Measurements from ENCODE around the gene PPP1R3G.

Gene PPP1R3G

DNA sequence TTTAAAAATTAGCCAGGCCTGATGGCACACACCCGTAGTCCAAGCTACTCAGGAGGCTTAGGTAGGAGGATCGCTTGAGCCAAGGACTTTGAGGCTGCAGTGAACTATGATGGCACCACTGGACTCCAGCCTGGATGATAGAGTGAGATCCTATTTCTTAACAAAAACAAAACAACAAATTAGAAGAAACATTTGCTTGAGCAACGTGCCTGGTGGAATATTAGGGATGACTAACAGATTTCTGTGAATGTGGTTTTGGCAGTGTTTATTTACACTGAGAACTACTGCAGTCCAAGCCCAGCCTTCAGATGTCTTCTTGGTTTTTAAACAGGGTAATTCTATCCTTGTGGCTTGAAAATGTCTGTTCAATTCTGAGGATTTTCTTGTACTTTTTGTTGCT lies 9.2 kb downstream of the PPP1R3G start:
- DNase-seq (ENCODE audit: low read depth), result no peak

DNA sequence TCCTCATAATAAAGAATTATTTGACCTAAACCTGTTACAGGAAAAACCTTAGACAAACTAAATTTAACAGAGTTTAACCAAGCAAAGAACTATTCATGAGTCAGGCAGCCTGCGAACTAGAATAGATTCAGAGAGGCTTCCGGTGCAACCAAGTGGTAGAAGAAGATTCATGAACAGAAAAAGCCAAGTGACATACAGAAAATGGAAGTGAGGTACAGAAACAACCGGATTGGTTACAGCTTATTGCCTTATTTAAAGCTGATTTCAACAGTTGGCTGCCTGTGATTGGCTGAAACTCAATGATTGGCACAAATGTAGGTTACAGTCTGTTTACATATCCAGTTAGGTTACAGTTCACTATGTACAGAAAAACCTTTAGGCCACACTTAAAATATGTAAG lies 10.1 kb downstream of the PPP1R3G start:
- DNase-seq (ENCODE audit: low read depth), result no peak

DNA sequence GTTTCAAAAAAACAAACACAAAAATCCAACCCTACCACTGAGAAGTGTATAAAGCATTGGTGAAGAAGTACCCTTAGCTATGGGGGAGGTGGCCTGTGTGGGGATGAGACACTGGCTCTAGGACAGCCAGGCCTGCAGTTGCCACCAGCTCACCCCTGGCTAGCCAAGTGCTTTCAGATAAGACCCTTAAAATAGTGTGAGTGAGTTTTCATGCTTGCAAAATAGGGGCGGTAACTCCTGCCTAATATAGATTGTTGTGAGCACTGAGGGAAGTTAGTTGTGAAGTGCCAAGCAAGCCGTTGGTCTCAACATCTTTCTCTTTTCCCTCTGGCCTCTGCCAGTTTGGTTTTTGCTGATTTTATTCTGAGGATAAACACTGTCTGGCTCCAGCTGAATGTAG lies 11.3 kb downstream of the PPP1R3G start:
- no peak for DNase-seq (ENCODE audit: low read depth)

DNA sequence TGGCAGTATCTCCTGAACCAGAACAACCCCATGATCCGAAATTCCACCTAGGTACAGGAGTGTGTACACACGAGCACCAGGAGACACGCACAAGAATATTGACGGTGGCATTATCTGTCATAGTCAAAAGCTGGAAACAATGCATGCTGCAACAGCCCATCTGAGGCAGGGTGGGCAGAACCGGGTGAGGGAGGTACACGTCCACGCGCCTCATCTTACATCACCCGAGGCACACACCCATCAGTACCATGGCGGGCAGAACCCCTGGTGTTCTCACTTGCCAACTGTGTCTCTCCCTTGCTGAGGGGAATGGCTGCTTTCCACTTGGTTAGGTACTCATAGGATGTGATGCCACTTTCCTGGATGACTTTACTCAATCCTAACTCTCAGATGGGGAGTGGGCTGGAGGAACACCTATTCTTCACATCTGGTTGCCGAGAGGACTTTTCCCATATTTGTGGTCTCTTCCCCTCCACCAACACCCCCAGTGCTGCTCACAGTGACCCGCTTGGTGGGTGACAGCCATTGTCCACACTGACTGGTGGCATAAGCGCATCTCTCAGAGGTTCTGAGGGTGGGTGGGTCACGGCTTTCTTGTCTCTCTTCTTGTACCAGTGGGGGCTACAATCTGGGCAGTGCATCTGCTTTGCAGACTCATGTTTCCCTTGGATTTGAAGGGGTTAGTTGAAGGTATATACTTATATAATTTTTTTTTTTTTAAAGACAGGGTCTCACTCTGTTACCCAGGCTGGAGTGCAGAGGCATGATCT lies 13.5 kb downstream of the PPP1R3G start:
- no peak for DNase-seq (ENCODE audit: low read depth)

DNA sequence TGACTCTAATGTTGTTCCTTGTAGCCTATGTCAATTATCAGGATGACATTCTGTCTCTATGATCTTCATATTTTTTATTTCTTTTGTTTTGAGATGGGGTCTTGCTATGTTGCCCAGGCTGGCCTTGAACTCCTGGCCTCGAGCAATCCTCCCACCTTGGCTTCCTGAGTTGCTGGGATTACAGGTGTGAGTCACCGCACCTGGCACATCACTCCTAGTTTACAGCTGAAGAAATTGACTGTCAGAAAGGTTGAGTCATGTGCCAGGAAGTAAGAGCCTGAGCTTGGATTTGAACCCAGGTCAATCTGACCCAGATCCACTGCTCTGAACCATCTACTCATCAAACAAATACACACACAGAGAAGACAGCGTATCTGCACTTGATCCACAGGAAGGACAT lies 14.4 kb downstream of the PPP1R3G start:
- no peak for DNase-seq (ENCODE audit: low read depth)

DNA sequence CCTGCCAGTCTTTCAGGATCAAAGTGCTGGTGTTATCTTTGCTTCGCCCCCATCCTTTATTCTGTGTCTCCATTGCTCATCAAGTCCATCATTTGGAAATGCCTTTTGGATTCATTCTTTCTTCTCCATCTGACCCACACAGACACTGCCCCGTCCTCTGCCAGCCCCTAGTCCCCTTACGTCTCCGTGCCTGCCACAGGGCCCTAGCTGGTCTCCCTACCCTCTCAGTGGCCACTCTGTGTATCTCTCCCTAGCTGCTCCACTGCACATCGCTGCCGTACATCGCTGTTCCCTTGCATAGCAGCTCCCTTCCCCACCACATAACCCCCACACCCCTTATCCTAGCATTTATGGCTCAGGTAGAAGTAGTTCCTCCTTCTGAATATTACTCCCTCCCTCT lies 15.7 kb downstream of the PPP1R3G start:
- no peak for DNase-seq (ENCODE audit: low read depth)

DNA sequence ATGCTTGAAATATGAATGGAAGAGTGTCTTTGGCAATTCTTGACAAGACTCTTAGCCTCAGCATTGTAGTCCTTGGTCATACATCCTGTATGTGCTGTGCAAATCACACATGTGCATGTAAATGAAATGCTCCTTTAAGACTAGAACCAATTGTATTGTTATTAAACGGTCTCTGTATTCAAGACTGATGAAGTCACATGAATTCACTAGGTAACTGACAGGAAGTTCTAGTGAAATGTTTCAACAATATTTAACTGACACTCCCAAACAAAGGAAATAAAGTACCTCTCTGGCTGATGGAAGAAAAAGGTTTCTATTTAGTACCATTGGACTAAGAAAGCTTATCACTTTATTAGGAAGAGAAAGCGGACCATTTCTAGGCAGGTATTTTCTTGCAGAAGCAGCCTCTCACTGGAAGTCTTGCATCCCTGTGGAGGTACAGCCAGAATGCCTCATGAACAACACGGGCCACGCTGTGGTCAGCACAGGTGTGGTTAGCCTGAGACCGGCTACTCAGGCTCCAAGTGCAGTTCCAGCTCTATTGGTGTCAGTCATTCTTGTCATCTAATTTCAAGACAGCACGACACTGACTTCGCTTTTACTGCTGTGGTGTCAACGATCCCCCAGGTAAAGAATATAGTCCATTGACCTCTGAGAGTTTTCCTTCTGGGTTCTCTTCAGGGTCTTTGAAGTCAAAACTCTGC lies 17.3 kb downstream of the PPP1R3G start:
- no peak for DNase-seq (ENCODE audit: low read depth)

DNA sequence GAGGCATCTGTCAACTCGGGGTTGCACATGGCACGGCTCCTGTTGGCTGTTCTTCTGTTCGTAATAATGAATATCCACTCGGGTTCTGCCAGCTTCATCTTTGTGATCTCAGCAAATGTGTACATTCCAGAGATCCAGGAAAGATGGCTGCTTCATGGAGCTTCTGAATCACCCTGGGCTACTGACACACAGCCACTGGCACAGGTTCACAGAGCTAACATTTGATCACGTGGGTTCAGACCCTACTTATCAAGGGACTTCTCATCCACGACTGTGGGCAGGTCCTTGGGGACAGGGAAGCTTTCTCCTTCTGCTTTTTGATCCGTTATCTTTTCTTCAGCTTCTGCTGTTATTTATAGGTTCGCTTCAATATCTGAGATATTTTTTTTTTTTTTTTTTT lies 18.1 kb downstream of the PPP1R3G start:
- DNase-seq (ENCODE audit: low read depth), result no peak

DNA sequence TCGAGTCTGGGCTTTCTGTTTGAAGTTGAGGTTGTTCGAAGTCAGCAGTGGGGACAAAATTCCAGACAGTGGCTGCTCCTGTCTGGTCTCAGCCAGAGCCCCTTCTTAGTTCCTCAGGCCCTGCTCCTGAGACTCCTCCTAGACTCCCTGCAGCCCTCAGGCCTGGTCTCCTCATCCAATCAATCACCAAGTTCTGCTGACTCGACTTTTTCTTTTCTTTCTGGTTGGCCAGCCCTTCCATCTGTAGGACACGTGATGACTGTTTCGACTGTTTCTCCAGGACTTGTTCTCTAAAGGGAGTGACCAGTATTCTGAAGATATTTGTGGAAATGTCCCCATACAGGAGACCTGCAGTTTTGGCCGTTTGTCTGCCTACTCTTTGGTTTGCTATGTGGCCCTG lies 19.5 kb downstream of the PPP1R3G start:
- DNase-seq (ENCODE audit: low read depth), result no peak

DNA sequence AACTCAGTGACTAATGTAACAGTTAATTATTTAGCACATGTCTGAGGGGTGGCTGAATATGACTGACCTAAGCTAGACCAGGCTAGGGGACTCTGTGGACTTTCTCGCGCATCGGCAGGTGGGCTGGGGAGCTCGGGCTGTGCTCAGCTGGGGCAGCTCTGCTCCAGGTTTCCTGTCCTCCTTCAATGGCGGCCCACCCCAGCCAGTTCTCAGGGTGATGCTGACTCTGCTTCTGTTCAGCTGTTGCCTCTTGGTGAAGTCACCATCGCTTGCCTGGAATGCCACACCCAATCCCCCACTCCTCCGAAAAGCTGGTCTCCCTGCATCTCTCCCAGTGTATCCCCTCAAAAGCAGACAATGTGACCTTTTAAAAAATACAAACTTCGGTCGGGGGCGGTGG lies 20.0 kb downstream of the PPP1R3G start:
- no peak for DNase-seq (ENCODE audit: low read depth)

DNA sequence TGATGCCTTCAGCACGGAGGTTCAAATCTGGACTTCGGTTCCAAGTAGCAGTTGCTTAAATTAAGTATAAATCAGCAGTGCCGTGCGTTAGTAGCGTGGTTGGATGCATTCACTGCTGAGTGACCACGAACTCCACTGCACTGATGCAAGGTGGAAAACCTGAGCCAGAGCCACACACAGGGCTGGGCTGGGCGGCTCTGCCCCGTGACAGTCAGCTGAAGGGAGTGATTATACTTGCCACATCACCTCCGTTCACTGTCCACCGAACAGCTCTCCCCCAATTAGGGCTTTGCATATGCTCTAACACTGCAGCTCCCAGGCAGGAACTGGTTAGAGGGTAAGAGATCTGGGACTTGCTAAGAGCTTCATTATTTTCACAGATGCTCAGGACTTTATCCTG lies 22.2 kb downstream of the PPP1R3G start:
- DNase-seq (ENCODE audit: low read depth), result no peak

DNA sequence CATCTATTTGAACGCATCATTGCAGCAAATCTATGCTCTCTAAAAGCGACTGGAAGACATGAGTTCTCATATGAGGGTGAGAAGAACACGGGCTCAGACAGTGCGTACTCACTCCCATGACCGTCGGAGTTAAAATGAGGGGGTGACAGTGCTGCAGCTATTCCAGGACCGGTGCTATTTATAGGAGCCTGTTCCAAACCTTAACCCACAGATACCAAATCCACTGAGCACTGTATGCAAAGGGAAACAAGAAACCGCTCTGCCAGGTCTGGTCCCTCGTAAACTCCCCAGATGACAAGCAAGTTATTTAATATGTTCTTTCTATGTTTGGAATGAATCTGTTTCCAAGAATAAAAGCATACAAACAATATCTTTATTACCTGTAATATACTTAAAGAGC lies 22.9 kb downstream of the PPP1R3G start:
- no peak for DNase-seq (ENCODE audit: low read depth)

DNA sequence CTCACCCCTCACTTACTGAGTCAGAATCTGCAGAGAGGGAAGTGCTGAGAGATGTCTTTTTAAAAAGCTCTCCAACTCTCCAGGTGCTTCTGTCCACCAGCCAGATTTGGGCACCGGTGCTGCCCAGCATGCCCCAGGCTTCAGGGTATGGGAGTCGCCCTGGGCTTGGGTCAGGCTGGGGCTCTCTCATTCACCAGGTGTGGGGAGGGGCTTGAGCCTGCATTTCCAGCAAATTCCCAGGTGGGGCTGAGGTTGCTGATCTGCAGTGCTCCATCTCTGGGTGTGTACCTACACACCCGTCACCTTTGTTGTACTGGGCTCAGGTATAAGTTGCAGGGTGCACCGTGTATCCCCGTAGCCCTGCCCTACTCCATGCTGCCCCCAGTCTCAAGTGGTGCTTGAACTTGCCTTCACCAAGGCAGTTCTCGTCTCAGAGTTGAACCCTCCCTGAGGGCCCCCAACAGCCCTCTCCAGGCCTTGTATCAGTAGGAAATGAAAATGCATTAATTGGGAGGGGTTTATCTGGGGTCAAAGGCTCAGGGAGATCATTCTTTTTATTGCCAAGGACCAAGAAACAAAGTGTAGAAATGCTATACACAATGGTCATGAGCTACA lies 23.5 kb downstream of the PPP1R3G start:
- DNase-seq (ENCODE audit: low read depth), result no peak

DNA sequence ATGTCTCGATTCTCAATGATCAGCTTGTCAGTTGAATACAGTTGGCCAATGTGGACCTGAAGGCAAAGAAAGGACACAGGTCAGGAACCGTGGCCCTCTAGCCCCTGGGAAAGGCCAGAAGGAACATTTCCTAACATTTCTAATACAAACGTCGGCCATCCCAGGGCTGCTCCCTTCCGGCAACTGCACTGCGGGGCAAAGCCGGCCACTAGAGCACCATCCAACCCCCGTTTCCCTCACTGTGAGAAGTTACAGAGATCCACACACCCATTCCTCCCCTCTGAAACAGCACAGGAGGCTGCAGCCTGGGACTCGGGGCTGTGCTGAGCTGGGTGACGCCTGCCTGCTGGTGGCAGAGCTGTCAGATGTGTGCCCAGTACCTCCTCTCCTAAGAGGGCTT lies 24.3 kb downstream of the PPP1R3G start:
- no peak for DNase-seq (ENCODE audit: low read depth)

DNA sequence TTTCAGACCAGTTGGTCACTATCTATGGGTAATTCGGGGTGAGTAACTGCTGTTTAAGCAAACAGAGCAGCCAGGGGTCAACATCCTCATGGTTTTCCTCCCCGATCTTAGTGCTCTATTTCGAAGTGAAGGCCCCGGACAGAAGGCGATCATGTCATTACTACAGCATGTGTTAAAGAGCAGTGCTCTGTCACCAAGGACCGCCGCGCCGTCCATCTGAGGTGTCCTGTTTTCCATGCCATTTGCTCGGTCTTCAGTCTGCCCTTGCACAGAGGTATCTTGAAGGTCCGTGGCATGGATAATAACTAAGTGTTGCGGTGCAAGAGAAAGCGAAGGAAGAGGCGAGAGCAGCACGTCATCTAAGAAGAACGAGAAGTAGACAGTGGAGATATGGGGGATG lies 25.1 kb downstream of the PPP1R3G start:
- no peak for DNase-seq (ENCODE audit: low read depth)

DNA sequence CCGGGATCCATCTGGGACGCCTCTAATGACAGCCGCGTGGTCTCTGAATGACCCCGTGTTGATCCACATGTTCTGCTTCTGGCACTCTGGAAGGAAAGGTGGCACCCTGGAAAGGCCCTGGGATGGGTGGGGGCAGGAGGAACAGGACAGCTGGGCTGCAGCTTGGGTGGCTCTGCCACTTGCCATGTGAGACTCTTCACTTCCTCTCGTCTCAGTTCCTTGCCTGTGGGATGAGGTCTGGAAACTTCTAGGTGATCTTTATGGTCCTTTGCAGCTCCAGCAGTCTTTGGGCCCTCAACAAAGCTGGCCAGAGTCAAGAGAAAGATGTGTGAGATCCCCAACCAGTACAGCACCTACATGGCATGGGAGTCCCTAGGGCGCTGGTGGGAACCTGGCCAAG lies 26.5 kb downstream of the PPP1R3G start:
- DNase-seq (ENCODE audit: low read depth), result no peak

DNA sequence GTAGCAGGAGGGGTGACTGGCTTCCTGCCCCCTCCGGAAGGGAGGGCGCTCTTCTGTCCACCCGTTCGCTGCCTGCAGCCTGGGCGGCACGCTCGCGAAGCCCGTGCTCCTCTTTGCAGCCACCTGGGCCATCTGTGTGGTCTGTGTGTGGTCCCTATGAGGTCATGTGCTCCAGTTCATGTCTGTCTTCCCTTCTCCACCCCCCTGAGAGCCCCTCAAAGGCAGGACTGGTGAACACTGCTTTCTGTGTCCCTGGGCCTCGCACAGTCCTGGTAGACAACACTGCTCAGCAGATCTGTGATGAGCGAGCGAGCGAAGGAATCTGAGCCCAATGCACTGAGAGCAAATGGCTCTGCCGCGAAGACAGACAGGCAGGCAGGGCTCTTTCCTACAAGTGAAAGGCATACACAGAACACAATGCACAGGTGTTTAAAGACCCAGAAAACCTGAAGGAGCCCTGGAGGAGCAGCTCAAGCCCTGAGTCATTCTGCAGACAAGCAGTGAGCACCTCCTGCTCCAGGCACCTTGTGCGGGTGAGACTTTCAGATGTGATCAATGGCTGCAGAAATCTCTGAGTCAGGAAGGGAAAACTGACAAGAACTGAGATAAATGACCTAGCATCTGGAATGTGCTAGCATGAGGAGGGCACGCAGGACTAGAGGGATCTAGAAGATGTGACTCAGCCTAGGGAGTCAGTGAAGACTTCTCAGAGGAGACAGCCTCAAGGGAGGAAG lies 27.1 kb downstream of the PPP1R3G start:
- no peak for DNase-seq (ENCODE audit: low read depth)

DNA sequence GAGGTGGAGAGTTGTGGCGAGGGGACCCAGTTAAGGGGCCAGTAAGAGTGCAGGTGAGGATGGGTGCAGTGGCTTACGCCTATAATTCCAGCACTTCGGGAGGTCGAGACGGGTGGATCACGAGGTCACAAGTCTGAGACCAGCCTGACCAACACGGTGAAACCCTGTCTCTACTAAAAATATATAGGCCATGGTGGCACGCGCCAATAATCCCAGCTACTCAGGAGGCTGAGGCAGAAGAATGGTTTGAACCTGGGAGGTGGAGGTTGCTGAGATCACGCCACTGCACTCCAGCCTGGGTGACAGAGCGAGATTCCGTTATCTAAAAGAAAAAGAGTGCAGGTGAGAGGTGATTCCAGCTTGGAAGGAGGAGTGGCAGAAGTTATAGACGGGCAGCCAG lies 28.0 kb downstream of the PPP1R3G start:
- no peak for DNase-seq (ENCODE audit: low read depth)

DNA sequence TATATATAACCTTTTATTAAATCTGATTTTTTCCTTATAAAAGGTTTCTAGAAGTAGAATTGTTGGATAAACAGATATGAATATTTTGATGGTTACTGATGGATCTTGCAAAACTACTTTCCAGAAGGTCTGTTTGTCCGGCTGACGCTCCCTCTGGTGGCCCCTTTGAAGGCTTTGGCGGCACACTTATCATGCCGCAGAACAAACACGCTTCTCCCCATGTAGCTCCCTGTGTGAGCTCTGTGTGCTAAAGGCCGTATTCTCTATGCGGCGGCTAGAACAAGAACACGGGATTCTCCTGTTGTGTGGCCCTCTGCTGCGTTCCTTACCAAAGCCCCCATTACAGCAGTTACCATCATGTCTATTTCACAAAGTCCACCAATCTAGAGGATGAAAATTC lies 30.0 kb downstream of the PPP1R3G start:
- DNase-seq (ENCODE audit: low read depth), result no peak

DNA sequence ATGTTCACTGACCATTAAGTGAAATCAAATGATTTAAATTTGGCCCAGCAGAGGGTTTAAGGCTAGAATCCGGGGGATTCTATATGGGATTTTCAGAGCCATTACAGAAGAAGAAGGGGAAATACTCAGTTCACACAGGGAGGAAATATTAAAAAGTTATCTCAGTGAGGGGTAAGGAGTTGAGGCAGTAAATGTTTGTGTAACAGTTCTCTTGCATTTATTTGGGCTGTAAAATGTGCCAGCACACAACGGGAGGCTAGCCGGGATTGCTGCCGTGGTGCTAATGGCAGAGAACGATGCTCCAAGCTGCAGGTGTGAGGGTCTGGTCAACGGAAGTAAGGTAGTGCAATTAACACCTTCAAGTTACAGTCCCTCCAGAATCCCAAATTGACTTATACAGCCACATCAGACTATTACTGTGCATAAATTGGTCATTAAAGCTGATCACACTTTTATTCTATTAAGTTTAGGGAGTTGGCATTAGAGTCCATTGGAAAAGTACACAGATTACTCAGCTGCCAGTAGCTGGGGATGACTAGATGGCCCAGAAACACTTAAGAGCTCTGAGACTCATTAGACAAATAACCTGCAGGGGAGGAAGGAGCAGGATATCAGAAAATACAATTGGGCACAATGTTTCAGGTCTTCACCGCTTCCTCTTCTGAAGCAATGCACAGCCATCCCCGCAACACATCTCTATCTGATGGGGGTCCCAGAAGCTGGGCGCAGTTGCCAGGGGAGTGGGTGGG lies 31.3 kb downstream of the PPP1R3G start:
- DNase-seq (ENCODE audit: low read depth), result no peak

DNA sequence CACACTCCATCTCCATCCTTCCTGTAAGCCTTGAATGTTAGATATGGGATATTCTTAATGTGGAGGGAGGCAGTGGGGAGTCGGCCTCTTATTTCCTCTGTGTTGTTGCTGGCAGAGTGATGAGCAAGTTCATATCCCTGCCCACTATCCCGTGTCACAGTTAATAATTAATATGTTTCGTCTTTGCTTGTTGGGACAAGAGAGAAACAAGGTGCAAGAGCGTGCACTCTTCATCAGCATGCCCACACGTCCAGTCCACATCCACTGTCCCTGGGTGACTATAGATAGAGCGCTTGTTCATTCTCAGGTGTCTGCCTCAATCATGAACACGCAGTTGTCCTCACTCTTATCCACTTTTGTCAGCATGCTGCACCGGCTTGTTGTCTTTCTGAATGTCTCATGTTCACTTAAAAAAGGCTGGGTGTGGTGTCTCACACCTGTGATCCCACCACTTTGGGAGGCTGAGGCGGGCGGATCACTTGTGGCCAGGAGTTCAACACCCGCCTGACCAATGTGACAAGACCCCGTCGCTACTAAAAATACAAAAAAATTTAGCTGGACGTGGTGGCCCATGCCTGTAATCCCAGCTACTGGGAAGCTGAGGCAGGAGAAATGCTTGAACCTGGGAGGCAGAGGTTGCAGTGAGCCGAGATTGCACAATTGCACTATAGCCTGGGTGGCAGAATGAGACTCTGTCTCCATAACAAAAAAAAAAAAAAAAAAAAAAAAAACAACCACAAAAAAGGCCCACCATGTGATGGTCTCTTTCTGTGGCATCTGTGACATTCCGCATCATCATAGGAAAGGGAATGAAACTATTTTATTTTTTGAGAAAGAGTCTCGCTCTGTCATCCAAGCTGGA lies 34.2 kb downstream of the PPP1R3G start:
- DNase-seq (ENCODE audit: low read depth), result no peak
